Suprapubic skin (tissue), 4 donors: ENCODE measurements around the gene RAB3D.

Experiments
- CTCF ChIP-seq, 2 donors: fragments of 200-600 bp in 1 of 2; fragments of 450-650 bp in 1 of 2; sonication (generic) in 1 of 2; IDR thresholded peaks; one replicate each; pipeline ENCODE4 v1.5.1; 2016 to 2019; ENCODE audit warnings: antibody characterized with exemption in 2 of 2, mild to moderate bottlenecking in 1 of 2, moderate library complexity in 1 of 2
- POLR2A ChIP-seq, 2 donors: fragments of 450-650 bp; IDR thresholded peaks; one replicate each; pipeline ENCODE4 v1.6.1; 2017; ENCODE audit warnings: antibody characterized with exemption in 2 of 2, mild to moderate bottlenecking in 2 of 2, moderate library complexity in 2 of 2
- POLR2AphosphoS5 ChIP-seq, 3 donors: sonication (generic); formaldehyde crosslinking; IDR thresholded peaks; one replicate each; pipeline ENCODE4 v1.6.1; 2017; ENCODE audit warnings: antibody characterized with exemption in 3 of 3

GRCh38 chr19:11377756-11378155, 38.3 kb upstream of the RAB3D start:
- TF ChIP-seq POLR2A (IDR thresholded peaks at IDR 0.05) (no peak), POLR2AphosphoS5 (IDR thresholded peaks at IDR 0.05) (no peak), CTCF (IDR thresholded peaks at IDR 0.05) (no peak)
